Measurements from ENCODE around the gene VAC14. TPM values are rescaled to one million over a fixed set of nuclear protein-coding genes. Genes with fewer than 3 reads are reported as not detected.
A peak's percentile ranks its signal among the peaks of the same experiment; 100 is the strongest.

Gene VAC14
- total and polyA plus RNA-seq, 4 experiments from 2014 or later, result 30.0 to 41.8 (median 39.2) TPM

DNA sequence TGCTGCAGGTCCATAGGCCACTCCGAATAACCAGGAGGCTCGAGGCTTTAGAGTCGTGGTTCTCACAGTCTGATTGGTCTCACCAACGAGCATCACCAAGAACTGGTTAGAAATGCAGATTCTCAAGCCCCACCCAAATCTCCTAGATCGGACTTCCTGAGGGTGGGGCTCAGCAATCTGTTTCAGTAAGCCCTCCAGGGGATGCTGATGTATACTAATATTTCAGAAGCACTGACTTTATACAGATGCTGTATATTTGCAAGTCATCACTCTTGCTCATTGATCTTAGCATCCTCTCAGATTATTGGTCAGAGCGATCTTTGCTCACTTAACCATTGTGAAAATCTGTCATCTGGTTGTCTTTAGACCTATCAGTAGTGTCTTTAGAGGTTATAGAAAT, 4.4 kb upstream of the VAC14 start:
- intact Hi-C loops (cut with micrococcal nuclease), result loop anchor here (10.0 kb wide), 1 partner anchor 759 kb away; no protein-coding TSS in a partner anchor

DNA sequence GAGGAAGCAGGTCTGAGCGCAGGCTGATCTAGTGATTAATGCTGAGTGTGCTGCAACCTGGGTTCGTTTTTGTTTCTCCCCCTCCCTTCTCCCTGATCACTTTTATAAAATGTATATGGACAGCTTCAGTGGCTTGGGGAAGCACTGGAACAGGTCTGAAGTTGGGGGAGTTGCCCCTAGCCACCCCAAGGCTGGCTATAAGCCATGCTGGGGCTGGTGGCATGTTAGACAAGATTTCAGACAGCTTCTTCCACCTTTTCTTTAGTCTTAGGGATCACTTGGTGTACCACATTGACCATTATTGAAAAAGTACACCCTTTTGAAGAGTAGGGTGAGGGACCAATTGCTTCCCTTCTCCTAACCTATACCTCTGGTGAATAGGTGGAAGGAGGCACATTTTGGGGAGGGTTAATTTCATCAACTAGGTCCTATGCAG, 3.8 kb upstream of the VAC14 start:
- H3K27ac ChIP-seq (ENCODE audit: low read depth, low read length), result no peak overlapping the region
- H3K9me3 ChIP-seq (ENCODE audit: control insufficient read depth in 1 of 2, low read length in 2 of 2), result no peaks in the 10 kb centered on the region
- intact Hi-C loops (cut with micrococcal nuclease), result loop anchor here (10.0 kb wide), 1 partner anchor 760 kb away; no protein-coding TSS in a partner anchor
- no peak overlapping the region for H3K4me3 ChIP-seq (ENCODE audit: low read length in 2 of 2)
- H3K9me3 Mint-ChIP-seq, result peaks cover 0 to 8% (median 0%) of the 10 kb centered on the region in 8 donors
- peaks cover 11 to 22% (median 16%) of the 10 kb centered on the region in 4 donors for H3K4me1 Mint-ChIP-seq
- DNase-seq, result no peak
- peaks cover 11% of the 10 kb centered on the region for H3K27me3 ChIP-seq (ENCODE audit: insufficient read depth, low read length)
- H3K36me3 ChIP-seq (ENCODE audit: insufficient read depth, low read length), result no peaks in the 10 kb centered on the region
- H3K4me1 ChIP-seq (ENCODE audit: insufficient read depth, low read length), result peaks cover 14% of the 10 kb centered on the region
- POLR2A ChIA-PET (ENCODE audit: partially characterized antibody), result no interaction called here
- peaks cover 8 to 21% of the 10 kb centered on the region in 2 donors for H3K27me3 Mint-ChIP-seq
- peaks cover 0 to 9% of the 10 kb centered on the region in 2 donors for H3K36me3 Mint-ChIP-seq
- H3K4me3 Mint-ChIP-seq, result no peak overlapping the region
- CTCF ChIA-PET (ENCODE audit: partially characterized antibody), result no interaction called here
- H3K27ac Mint-ChIP-seq, result no peak overlapping the region

More for the DNA sequence above, 4.4 kb upstream of the VAC14 start:
- Mint-ChIP-seq H3K27me3 (peaks cover 11 to 26% of the 10 kb centered on the region in 2 donors), H3K27ac (no peak overlapping the region), H3K9me3 (peaks cover 0 to 8% (median 0%) of the 10 kb centered on the region in 8 donors), H3K36me3 (peaks cover 0 to 6% of the 10 kb centered on the region in 2 donors), H3K4me3 (no peak overlapping the region), H3K4me1 (peaks cover 6 to 15% (median 9%) of the 10 kb centered on the region in 4 donors)
- H3K27me3 ChIP-seq (ENCODE audit: insufficient read depth, low read length), result peaks cover 11% of the 10 kb centered on the region
- no peaks in the 10 kb centered on the region for H3K9me3 ChIP-seq (ENCODE audit: control insufficient read depth in 1 of 2, low read length in 2 of 2)
- peaks cover 7% of the 10 kb centered on the region for H3K4me1 ChIP-seq (ENCODE audit: insufficient read depth, low read length)
- H3K36me3 ChIP-seq (ENCODE audit: insufficient read depth, low read length), result no peaks in the 10 kb centered on the region
- no peak overlapping the region for H3K4me3 ChIP-seq (ENCODE audit: low read length in 2 of 2)
- no peak for DNase-seq
- ChIA-PET POLR2A (ENCODE audit: partially characterized antibody) (no interaction called here), CTCF (ENCODE audit: partially characterized antibody) (no interaction called here)
- no peak overlapping the region for H3K27ac ChIP-seq (ENCODE audit: low read depth, low read length)

DNA sequence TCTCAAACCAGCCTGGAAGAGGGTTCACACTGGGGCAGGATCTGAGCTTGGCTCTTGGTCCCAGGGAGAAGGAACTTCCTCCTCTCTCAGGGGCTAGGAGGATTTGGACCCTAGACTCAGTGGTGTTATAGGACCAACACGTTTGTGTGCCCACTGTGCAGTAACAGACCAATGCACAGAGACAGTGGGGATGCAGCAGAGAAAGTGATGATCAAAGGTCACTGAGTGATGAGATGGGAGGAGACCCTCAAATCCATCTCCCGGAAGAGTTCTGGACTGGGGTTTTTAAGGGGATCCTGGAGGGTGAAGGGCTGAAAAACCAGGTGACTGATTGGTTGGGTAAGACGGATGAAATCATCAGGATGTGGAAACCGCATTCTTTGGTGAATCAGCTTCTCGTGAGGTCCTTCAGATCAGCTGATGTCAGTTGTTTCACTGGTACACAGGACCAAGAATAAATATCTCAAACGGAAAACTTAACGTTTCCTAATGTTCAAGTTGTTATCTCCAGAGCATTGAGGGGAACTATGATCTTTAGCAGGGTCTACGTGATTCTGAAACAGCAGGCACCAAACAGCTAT, 3.3 kb upstream of the VAC14 start:
- H3K9me3 ChIP-seq (ENCODE audit: control insufficient read depth in 1 of 2, low read length in 2 of 2), result no peaks in the 10 kb centered on the region
- H3K27me3 ChIP-seq (ENCODE audit: insufficient read depth, low read length), result peaks cover 7% of the 10 kb centered on the region
- Mint-ChIP-seq H3K4me3 (no peak overlapping the region), H3K27ac (no peak overlapping the region), H3K9me3 (peaks cover 0 to 8% (median 0%) of the 10 kb centered on the region in 8 donors), H3K4me1 (peaks cover 13 to 27% (median 20%) of the 10 kb centered on the region in 4 donors), H3K36me3 (peaks cover 0 to 9% of the 10 kb centered on the region in 2 donors), H3K27me3 (peaks cover 8 to 17% of the 10 kb centered on the region in 2 donors)
- H3K36me3 ChIP-seq (ENCODE audit: insufficient read depth, low read length), result no peaks in the 10 kb centered on the region
- ChIA-PET CTCF (ENCODE audit: partially characterized antibody) (no interaction called here), POLR2A (ENCODE audit: partially characterized antibody) (no interaction called here)
- H3K27ac ChIP-seq (ENCODE audit: low read depth, low read length), result no peak overlapping the region
- H3K4me3 ChIP-seq (ENCODE audit: low read length in 2 of 2), result no peak overlapping the region
- H3K4me1 ChIP-seq (ENCODE audit: insufficient read depth, low read length), result peaks cover 19% of the 10 kb centered on the region
- intact Hi-C loops (cut with micrococcal nuclease), result loop anchor here (10.0 kb wide), 1 partner anchor 761 kb away; no protein-coding TSS in a partner anchor
- no peak for DNase-seq

DNA sequence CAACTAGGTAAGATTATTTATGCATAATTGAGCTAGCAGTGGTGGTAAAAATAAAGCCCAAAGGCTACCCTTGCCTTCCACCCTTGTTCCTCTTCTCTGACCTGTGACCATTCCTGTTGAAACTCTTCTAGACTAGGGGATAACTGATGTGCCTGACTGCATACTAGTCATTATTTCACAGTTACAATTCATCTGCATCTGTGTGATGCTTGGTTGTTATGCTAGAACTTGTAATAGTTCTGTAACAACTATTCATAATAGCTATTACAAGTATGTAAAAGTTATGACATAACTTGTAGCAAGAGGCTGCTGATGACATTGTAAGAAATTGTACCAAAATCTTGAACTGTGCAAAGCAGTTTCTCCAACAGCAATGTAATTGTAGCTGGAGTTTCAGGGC, 2.4 kb upstream of the VAC14 start:
- no peak overlapping the region for H3K27ac Mint-ChIP-seq
- intact Hi-C loops (cut with micrococcal nuclease), result loop anchor here (10.0 kb wide), 1 partner anchor 761 kb away; no protein-coding TSS in a partner anchor
- Histone ChIP-seq H3K36me3 (ENCODE audit: insufficient read depth, low read length) (no peaks in the 10 kb centered on the region), H3K27me3 (ENCODE audit: insufficient read depth, low read length) (peaks cover 4% of the 10 kb centered on the region), H3K4me1 (ENCODE audit: insufficient read depth, low read length) (peaks cover 27% of the 10 kb centered on the region), H3K4me3 (ENCODE audit: low read length in 2 of 2) (no peak overlapping the region), H3K9me3 (ENCODE audit: control insufficient read depth in 1 of 2, low read length in 2 of 2) (no peaks in the 10 kb centered on the region), H3K27ac (ENCODE audit: low read depth, low read length) (no peak overlapping the region)
- ChIA-PET POLR2A (ENCODE audit: partially characterized antibody) (no interaction called here), CTCF (ENCODE audit: partially characterized antibody) (no interaction called here)
- peaks cover 0 to 9% of the 10 kb centered on the region in 2 donors for H3K36me3 Mint-ChIP-seq
- peaks cover 4 to 13% of the 10 kb centered on the region in 2 donors for H3K27me3 Mint-ChIP-seq
- peaks cover 0 to 8% (median 0%) of the 10 kb centered on the region in 8 donors for H3K9me3 Mint-ChIP-seq
- no peak for DNase-seq
- peaks cover 18 to 35% (median 25%) of the 10 kb centered on the region in 4 donors for H3K4me1 Mint-ChIP-seq
- H3K4me3 Mint-ChIP-seq, result no peak overlapping the region

DNA sequence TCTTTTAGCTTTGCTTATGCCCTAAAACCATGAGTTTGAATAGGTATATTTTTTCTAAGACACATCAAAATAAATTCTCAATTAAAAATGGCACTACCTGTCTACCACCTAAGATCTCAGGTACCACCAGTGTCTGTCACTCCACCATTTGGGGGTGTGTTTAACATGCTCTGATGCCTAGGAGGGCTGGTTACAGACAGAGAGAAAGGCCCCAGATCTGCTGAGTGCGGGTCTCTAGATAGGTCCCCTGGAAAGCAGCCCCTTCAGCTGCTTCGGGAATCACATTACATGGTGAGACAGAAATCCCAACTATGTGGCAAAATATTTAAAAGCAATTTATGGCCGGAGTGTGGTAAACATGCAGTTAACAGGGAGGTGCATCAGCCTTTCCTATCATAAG, 653 bp upstream of the VAC14 start:
- no peaks in the 10 kb centered on the region for H3K9me3 ChIP-seq (ENCODE audit: control insufficient read depth in 1 of 2, low read length in 2 of 2)
- H3K36me3 ChIP-seq (ENCODE audit: insufficient read depth, low read length), result no peaks in the 10 kb centered on the region
- Mint-ChIP-seq H3K9me3 (peaks cover 0 to 8% (median 0%) of the 10 kb centered on the region in 8 donors), H3K36me3 (peaks cover 0 to 16% of the 10 kb centered on the region in 2 donors), H3K4me3 (peak overlapping the region; percentile 93 to 98 (median 96)), H3K27me3 (peaks cover 0 to 4% of the 10 kb centered on the region in 2 donors), H3K27ac (peak overlapping the region; percentile 92 to 96 (median 94)), H3K4me1 (peaks cover 18 to 43% (median 31%) of the 10 kb centered on the region in 4 donors)
- intact Hi-C loops (cut with micrococcal nuclease), result loop anchor here (1.0 to 10.0 kb wide), 2 partner anchors 683 to 763 kb away; no protein-coding TSS in a partner anchor
- POLR2A ChIA-PET (ENCODE audit: partially characterized antibody), result interaction anchor here (0.6 to 1.0 kb wide), 4 partner anchors 8 to 1625 kb away, joined by 3 to 4 read pairs (median 4); partner anchors contain the start of gene ZNF23
- peaks cover 27% of the 10 kb centered on the region for H3K4me1 ChIP-seq (ENCODE audit: insufficient read depth, low read length)
- H3K4me3 ChIP-seq (ENCODE audit: low read length in 2 of 2), result peak overlapping the region in 1 of 2 donors; percentile 67
- no peak for DNase-seq
- CTCF ChIA-PET (ENCODE audit: partially characterized antibody), result no interaction called here
- peaks cover 1% of the 10 kb centered on the region for H3K27me3 ChIP-seq (ENCODE audit: insufficient read depth, low read length)
- H3K27ac ChIP-seq (ENCODE audit: low read depth, low read length), result no peak overlapping the region

DNA sequence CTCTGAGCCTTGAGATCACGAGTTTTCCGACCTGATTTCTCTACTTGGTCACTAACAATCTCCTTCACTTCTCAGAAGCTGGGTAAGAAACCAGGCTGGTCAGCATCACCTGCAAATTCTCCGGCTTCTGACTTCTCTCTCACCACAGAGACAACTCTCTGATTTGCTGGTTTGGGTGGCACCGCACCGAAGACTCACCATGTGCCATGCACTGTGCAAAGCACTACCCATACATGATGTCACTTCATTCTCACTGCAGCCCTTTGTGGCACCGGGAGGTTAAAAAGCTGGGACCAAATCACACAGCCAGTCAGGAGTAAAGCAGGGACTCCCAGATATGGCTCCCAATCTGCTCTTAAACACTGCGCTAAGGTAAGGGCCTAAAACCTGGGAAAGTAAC, 647 bp downstream of the VAC14 start:
- DNase-seq, result no peak
- H3K9me3 Mint-ChIP-seq, result peaks cover 0 to 8% (median 0%) of the 10 kb centered on the region in 8 donors
- no peaks in the 10 kb centered on the region for H3K27me3 Mint-ChIP-seq
- no peaks in the 10 kb centered on the region for H3K27me3 ChIP-seq (ENCODE audit: insufficient read depth, low read length)
- ChIA-PET CTCF (ENCODE audit: partially characterized antibody) (interaction anchor here (0.6 kb wide), 1 partner anchor 263 kb away, joined by 3 read pairs; no protein-coding TSS in a partner anchor), POLR2A (ENCODE audit: partially characterized antibody) (no interaction called here)
- intact Hi-C loops (cut with micrococcal nuclease), result loop anchor here (10.0 kb wide), 1 partner anchor 764 kb away; no protein-coding TSS in a partner anchor
- H3K4me3 Mint-ChIP-seq, result peak overlapping the region; percentile 87 to 96 (median 96)
- no peaks in the 10 kb centered on the region for H3K9me3 ChIP-seq (ENCODE audit: control insufficient read depth in 1 of 2, low read length in 2 of 2)
- H3K36me3 Mint-ChIP-seq, result peaks cover 0 to 16% of the 10 kb centered on the region in 2 donors
- peaks cover 20 to 51% (median 31%) of the 10 kb centered on the region in 4 donors for H3K4me1 Mint-ChIP-seq
- H3K4me3 ChIP-seq (ENCODE audit: low read length in 2 of 2), result peak overlapping the region; percentile 31 to 67
- peak overlapping the region; percentile 89 to 95 (median 93) for H3K27ac Mint-ChIP-seq
- H3K27ac ChIP-seq (ENCODE audit: low read depth, low read length), result peak overlapping the region; percentile 61
- peaks cover 5% of the 10 kb centered on the region for H3K36me3 ChIP-seq (ENCODE audit: insufficient read depth, low read length)
- peaks cover 27% of the 10 kb centered on the region for H3K4me1 ChIP-seq (ENCODE audit: insufficient read depth, low read length)

DNA sequence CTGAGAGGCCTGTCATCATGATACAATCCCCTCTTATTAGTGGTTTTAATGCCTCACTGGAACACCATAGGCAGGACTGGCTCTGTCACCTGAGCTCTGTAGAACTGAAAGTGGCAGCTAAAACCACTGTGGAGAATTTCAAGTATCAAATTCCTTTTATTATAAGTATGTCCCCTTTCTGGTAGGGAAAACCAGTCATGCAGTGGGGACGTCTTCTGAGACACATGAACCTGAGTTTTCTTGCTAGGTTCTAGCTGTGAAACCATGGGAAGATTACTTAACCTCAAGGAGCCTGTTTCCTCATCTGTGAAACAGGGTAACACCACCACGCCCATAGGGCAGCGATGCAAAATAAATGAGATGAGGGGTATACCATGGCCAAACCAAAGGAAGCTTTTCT, 4.7 kb downstream of the VAC14 start:
- Histone ChIP-seq H3K4me3 (ENCODE audit: low read length in 2 of 2) (no peak overlapping the region), H3K27ac (ENCODE audit: low read depth, low read length) (no peak overlapping the region), H3K4me1 (ENCODE audit: insufficient read depth, low read length) (peaks cover 31% of the 10 kb centered on the region), H3K27me3 (ENCODE audit: insufficient read depth, low read length) (no peaks in the 10 kb centered on the region), H3K9me3 (ENCODE audit: control insufficient read depth in 1 of 2, low read length in 2 of 2) (no peaks in the 10 kb centered on the region), H3K36me3 (ENCODE audit: insufficient read depth, low read length) (peaks cover 5% of the 10 kb centered on the region)
- Mint-ChIP-seq H3K4me3 (no peak overlapping the region), H3K27me3 (no peaks in the 10 kb centered on the region), H3K27ac (no peak overlapping the region), H3K4me1 (peaks cover 19 to 51% (median 36%) of the 10 kb centered on the region in 4 donors), H3K36me3 (peaks cover 0 to 18% of the 10 kb centered on the region in 2 donors), H3K9me3 (no peaks in the 10 kb centered on the region)
- intact Hi-C loops (cut with micrococcal nuclease), result no loop called here
- DNase-seq, result no peak
- POLR2A ChIA-PET (ENCODE audit: partially characterized antibody), result no interaction called here
- CTCF ChIA-PET (ENCODE audit: partially characterized antibody), result interaction anchor here (1.2 kb wide), 1 partner anchor 25 kb away, joined by 3 read pairs; no protein-coding TSS in a partner anchor
